Astrocyte (in vitro differentiated cells and primary cell): Measurements from ENCODE around the gene TLE5. TPM values are rescaled to one million over a fixed set of nuclear protein-coding genes. Genes with fewer than 3 reads are reported as not detected.
"Not testable (repeated sequence)": the region's sequence is repeated elsewhere in the genome, so short reads cannot be mapped to it uniquely, and the experiment has no call there.

ENCODE experiments used
- DNase-seq: peaks from one replicate; pipeline ENCODE4 v3.0.0-alpha.2; 2010; ENCODE audit warnings: low read depth
- FAIRE-seq: peaks from 2 replicates; lab custom pipeline; 2011; peaks lifted over from hg19 to GRCh38; lab: Jason Lieb, UNC
- H2AFZ ChIP-seq: 2 replicates; pipeline ENCODE4 v1.6.0; 2012; ENCODE audit warnings: low read depth, low read length, inconsistent platforms
- H3K27ac ChIP-seq: 2 replicates; pipeline ENCODE4 v1.5.1; 2011; ENCODE audit warnings: low read depth, low read length, inconsistent platforms
- H3K27me3 ChIP-seq: 2 replicates; pipeline ENCODE4 v1.6.0; 2011; ENCODE audit warnings: low read length, inconsistent platforms; ENCODE audit not compliant: insufficient read depth
- H3K36me3 ChIP-seq: 2 replicates; pipeline ENCODE4 v1.5.1; 2011; ENCODE audit warnings: low read length, inconsistent platforms; ENCODE audit not compliant: insufficient read depth
- H3K4me1 ChIP-seq: 2 replicates; pipeline ENCODE4 v1.5.1; 2011; ENCODE audit warnings: low read length, inconsistent platforms; ENCODE audit not compliant: insufficient read depth
- H3K4me2 ChIP-seq: 2 replicates; pipeline ENCODE4 v1.6.0; 2012; ENCODE audit warnings: low read length, inconsistent platforms
- H3K4me3 ChIP-seq: 2 replicates; pipeline ENCODE4 v1.5.1; 2011; ENCODE audit warnings: low read depth, mild to moderate bottlenecking, low read length, inconsistent platforms; ENCODE audit not compliant: insufficient read depth
- H3K79me2 ChIP-seq: 2 replicates; pipeline ENCODE4 v1.6.0; 2012; ENCODE audit warnings: mild to moderate bottlenecking, low read length, inconsistent platforms; ENCODE audit not compliant: insufficient read depth
- H3K9ac ChIP-seq: 2 replicates; pipeline ENCODE4 v1.6.0; 2012; ENCODE audit warnings: mild to moderate bottlenecking, low read length, inconsistent platforms
- H3K9me3 ChIP-seq: 2 replicates; pipeline ENCODE4 v1.5.1; 2012; ENCODE audit warnings: low read depth, mild to moderate bottlenecking, low read length, inconsistent platforms; ENCODE audit not compliant: insufficient read depth
- H4K20me1 ChIP-seq: 2 replicates; pipeline ENCODE4 v1.6.0; 2012; ENCODE audit warnings: low read length, inconsistent platforms; ENCODE audit not compliant: insufficient read depth
- H3K27ac Mint-ChIP-seq: one replicate; pipeline ENCODE4 v1.8.0; 2021; ENCODE audit warnings: mild to moderate bottlenecking, mixed read lengths; ENCODE audit not compliant: unreplicated experiment
- H3K27me3 Mint-ChIP-seq: one replicate; pipeline ENCODE4 v1.8.0; 2021; ENCODE audit warnings: low read depth, mixed read lengths; ENCODE audit not compliant: unreplicated experiment
- H3K36me3 Mint-ChIP-seq: one replicate; pipeline ENCODE4 v1.8.0; 2021; ENCODE audit warnings: low read depth, mixed read lengths; ENCODE audit not compliant: unreplicated experiment
- H3K4me1 Mint-ChIP-seq: one replicate; pipeline ENCODE4 v1.8.0; 2021; ENCODE audit warnings: low read depth, mixed read lengths; ENCODE audit not compliant: unreplicated experiment
- H3K4me3 Mint-ChIP-seq: one replicate; pipeline ENCODE4 v1.8.0; 2021; ENCODE audit warnings: mild to moderate bottlenecking, moderate library complexity, mixed read lengths; ENCODE audit not compliant: unreplicated experiment
- H3K9me3 Mint-ChIP-seq: one replicate; pipeline ENCODE4 v1.8.0; 2021; ENCODE audit warnings: mild to moderate bottlenecking, mixed read lengths; ENCODE audit not compliant: unreplicated experiment
- EZH2 ChIP-seq: IDR thresholded peaks from 2 replicates; pipeline ENCODE4 v1.6.1; 2012; ENCODE audit warnings: mild to moderate bottlenecking, low read length, inconsistent platforms; ENCODE audit not compliant: insufficient read depth
- total RNA-seq: library from RNA; stranded (reverse); gene quantifications from 2 replicates; pipeline ENCODE4 v1.2.1, GENCODE V29; 2021
- TF ChIP-seq, protein P1 (sequence below): IDR thresholded peaks from 2 replicates; pipeline ENCODE4 v1.5.1; 2011; ENCODE audit warnings: low read depth, mild to moderate bottlenecking, inconsistent platforms, low read length, moderate library complexity; ENCODE audit not compliant: insufficient read depth

TLE5 gene
- total RNA-seq, 1 donor from 2014 or later, result 210 TPM

DNA sequence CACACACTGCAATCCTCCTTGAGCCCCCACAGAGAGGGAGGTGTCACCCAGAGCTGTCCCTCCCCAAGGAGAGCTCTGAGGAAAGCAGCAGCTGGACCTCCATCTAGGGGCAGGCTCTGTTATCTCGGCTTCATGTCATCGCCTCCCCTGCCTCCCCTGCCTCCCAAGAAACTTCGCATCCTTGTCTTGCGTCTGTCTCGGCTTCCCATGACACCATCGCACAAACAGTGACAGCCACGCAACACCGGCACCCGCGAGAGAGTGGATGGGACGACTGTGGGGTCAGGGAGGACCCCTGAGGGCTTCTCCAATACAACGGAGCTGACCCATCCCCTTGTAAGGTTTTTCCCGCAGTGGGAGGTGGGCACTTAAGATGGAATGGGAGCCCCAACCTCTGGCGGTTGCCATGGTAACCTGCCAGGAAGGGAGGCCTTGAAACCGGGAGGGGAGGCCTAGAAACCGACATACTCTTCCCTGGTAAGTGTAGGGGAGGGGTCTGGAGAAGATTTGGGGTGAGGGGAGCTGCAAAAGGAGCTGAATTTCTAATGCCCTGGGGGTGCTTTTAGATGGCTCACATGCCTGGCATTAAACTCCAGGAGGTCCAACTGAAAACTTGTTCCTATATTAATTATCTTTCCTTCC, 49.6 kb downstream of the TLE5 start:
- Mint-ChIP-seq H3K27me3 (peaks cover 70% of the 10 kb centered on the region), H3K9me3 (peaks cover 2% of the 10 kb centered on the region), H3K4me3 (no peak overlapping the region), H3K36me3 (no peaks in the 10 kb centered on the region), H3K27ac (no peak overlapping the region), H3K4me1 (no peaks in the 10 kb centered on the region)
- Histone ChIP-seq H2AFZ (no peak overlapping the region), H3K9me3 (no peaks in the 10 kb centered on the region), H3K27ac (no peak overlapping the region), H3K4me2 (no peak overlapping the region), H3K36me3 (no peaks in the 10 kb centered on the region), H3K79me2 (no peaks in the 10 kb centered on the region), H3K9ac (no peak overlapping the region), H3K4me3 (no peak overlapping the region), H3K4me1 (no peaks in the 10 kb centered on the region), H3K27me3 (peaks cover 9% of the 10 kb centered on the region), H4K20me1 (no peaks in the 10 kb centered on the region)
- DNase-seq (no peak), FAIRE-seq (no peak)
- TF ChIP-seq, protein P1, sequence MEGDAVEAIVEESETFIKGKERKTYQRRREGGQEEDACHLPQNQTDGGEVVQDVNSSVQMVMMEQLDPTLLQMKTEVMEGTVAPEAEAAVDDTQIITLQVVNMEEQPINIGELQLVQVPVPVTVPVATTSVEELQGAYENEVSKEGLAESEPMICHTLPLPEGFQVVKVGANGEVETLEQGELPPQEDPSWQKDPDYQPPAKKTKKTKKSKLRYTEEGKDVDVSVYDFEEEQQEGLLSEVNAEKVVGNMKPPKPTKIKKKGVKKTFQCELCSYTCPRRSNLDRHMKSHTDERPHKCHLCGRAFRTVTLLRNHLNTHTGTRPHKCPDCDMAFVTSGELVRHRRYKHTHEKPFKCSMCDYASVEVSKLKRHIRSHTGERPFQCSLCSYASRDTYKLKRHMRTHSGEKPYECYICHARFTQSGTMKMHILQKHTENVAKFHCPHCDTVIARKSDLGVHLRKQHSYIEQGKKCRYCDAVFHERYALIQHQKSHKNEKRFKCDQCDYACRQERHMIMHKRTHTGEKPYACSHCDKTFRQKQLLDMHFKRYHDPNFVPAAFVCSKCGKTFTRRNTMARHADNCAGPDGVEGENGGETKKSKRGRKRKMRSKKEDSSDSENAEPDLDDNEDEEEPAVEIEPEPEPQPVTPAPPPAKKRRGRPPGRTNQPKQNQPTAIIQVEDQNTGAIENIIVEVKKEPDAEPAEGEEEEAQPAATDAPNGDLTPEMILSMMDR, result no peak
- TF ChIP-seq EZH2, result no peak

DNA sequence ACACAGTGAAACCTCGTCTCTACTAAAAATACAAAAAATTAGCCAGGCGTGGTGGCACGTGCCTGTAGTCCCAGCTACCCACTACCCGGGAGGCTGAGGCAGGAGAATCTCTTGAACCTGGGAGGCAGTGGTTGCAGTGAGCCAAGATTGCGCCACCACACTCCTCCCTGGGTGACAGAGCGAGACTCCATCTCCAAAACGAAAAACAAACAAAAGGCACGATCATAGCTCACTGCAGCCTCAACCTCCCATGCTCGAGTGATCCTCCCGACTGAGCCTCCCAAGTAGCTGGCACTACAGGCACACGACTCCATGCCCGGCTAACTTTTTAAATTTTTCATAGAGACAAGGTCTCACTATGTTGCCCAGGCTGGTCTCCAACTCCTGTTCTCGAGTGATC, 50.2 kb downstream of the TLE5 start:
- H3K36me3 ChIP-seq, H3K27ac ChIP-seq, H3K9me3 Mint-ChIP-seq, H2AFZ ChIP-seq, DNase-seq, FAIRE-seq, H3K79me2 ChIP-seq, H3K4me3 ChIP-seq, H3K4me3 Mint-ChIP-seq, H3K4me1 Mint-ChIP-seq, H3K4me1 ChIP-seq, H3K4me2 ChIP-seq, H3K9me3 ChIP-seq, H3K27ac Mint-ChIP-seq, H3K9ac ChIP-seq, H4K20me1 ChIP-seq, H3K27me3 ChIP-seq, H3K36me3 Mint-ChIP-seq: not testable (repeated sequence)
- peaks cover 67% of the 10 kb centered on the region for H3K27me3 Mint-ChIP-seq

DNA sequence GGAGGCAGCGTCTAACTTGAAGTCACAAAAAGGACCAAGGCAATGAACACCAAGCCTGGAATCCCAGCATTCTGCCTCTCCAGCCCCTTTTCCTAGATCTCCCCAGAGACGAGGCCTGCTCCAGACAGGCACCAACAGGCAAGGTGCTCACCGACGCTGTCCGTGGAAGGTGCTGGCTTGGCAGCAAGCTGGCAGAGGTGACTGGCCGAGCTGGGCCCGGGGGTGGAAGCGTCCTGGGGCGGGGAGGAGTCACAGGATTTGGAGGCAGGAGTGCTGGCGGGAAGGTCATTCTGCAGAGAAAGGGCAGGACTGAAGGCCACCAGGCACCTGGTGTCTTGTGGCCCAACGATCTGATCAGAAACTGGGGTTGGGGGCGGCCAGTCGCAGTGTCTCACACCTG, 51.4 kb downstream of the TLE5 start:
- H3K4me3 ChIP-seq, result no peak overlapping the region
- Mint-ChIP-seq H3K27ac (no peak overlapping the region), H3K9me3 (peaks cover 2% of the 10 kb centered on the region), H3K4me1 (no peaks in the 10 kb centered on the region), H3K36me3 (no peaks in the 10 kb centered on the region), H3K4me3 (no peak overlapping the region), H3K27me3 (peaks cover 64% of the 10 kb centered on the region)
- H3K4me1 ChIP-seq, result no peaks in the 10 kb centered on the region
- no peaks in the 10 kb centered on the region for H3K36me3 ChIP-seq
- TF ChIP-seq EZH2, result no peak
- TF ChIP-seq, protein P1, result no peak
- no peak overlapping the region for H3K9ac ChIP-seq
- no peaks in the 10 kb centered on the region for H3K79me2 ChIP-seq
- H4K20me1 ChIP-seq, result no peaks in the 10 kb centered on the region
- FAIRE-seq, result no peak
- H2AFZ ChIP-seq, result no peak overlapping the region
- H3K27ac ChIP-seq, result no peak overlapping the region
- H3K27me3 ChIP-seq, result peaks cover 9% of the 10 kb centered on the region
- no peak for DNase-seq
- no peaks in the 10 kb centered on the region for H3K9me3 ChIP-seq
- H3K4me2 ChIP-seq, result no peak overlapping the region
